ENCODE data around the gene TXNRD1.

Gene TXNRD1

DNA sequence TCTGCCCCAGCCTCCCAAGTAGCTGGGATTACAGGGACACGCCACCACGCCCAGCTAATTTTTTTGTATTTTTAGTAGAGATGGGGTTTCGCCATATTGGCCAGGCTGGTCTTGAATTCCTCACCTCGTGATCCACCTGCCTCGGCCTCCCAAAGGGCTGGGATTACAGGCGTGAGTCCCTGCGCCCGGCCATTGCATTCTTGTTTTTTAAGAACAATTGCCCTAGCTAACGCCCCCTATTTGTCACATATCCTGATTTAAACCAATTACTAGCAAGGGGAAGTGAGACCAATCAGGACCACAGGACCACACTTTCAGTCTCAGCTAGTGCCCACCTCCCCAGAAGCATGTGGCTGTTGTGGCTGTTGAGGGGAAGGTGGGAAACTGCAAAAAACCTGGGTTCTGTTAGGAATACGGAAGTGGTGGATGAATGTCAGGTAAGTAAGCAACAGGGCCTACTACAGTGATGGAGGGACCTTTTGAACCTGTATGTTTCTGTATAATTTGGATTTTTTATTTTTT lies 39.8 kb upstream of the TXNRD1 start:
- Histone ChIP-seq H4K91ac (ENCODE audit: low read depth, low read length) (no peak overlapping the region), H3K4me2 (ENCODE audit: low read length) (no peak overlapping the region), H2BK5ac (ENCODE audit: low read depth, low read length, poor library complexity) (no peak overlapping the region), H3K23ac (ENCODE audit: low read length) (no peak overlapping the region), H4K8ac (ENCODE audit: low read depth, low read length) (no peak overlapping the region), H4K12ac (ENCODE audit: low read depth, low read length) (no peak overlapping the region), H3K14ac (ENCODE audit: low read length) (no peak overlapping the region), H3K36me3 (ENCODE audit: control insufficient read depth in 1 of 2, insufficient read depth in 2 of 2, low read length in 2 of 2) (no peaks in the 10 kb centered on the region), H3K18ac (ENCODE audit: low read length) (no peak overlapping the region), H2AFZ (ENCODE audit: insufficient read depth, low read length, poor library complexity) (no peak overlapping the region), H3K4me3 (ENCODE audit: low read depth, low read length) (no peak overlapping the region), H3K4ac (ENCODE audit: low read depth, low read length) (no peak overlapping the region), H3K27me3 (ENCODE audit: insufficient read depth, low read length) (no peaks in the 10 kb centered on the region), H3K9ac (ENCODE audit: low read length) (no peak overlapping the region), H3K79me1 (ENCODE audit: low read length) (no peaks in the 10 kb centered on the region), H3K79me2 (ENCODE audit: control insufficient read depth, insufficient read depth, low read length, poor library complexity) (no peaks in the 10 kb centered on the region), H2AK5ac (ENCODE audit: low read length) (no peak overlapping the region), H2BK120ac (ENCODE audit: insufficient read depth, low read length, poor library complexity) (no peak overlapping the region), H2BK12ac (ENCODE audit: low read length) (no peak overlapping the region), H3K4me1 (ENCODE audit: control insufficient read depth in 1 of 2, insufficient read depth in 2 of 2, low read length in 2 of 2) (peaks cover 7% of the 10 kb centered on the region in 2 experiments), H3K27ac (ENCODE audit: low read depth, low read length) (no peak overlapping the region), H3K9me3 (ENCODE audit: insufficient read depth, low read depth, low read length) (no peaks in the 10 kb centered on the region)
- DNase-seq: no peak
- WGBS (ENCODE audit: extremely low coverage, insufficient coverage, insufficient read length): no CpG with 5 or more reads among the region's 10 CpGs

DNA sequence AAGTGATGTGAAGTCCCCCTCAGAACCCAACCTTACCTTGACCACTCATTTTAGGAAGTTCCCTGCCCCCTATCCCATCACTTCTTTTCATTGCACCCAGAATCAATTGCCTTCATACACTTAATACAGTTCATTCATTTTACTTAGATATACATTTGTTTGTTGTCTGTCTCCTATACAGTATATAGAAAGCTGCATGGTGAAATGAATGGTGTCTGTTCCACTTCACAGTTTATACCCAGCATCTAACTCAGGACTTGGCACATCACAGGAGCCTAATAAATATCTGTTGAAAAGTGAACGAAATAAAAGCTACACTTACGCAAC lies 38.3 kb upstream of the TXNRD1 start:
- no peak overlapping the region for H4K8ac ChIP-seq (ENCODE audit: low read depth, low read length)
- DNase-seq: no peak
- no peak overlapping the region for H3K4me3 ChIP-seq (ENCODE audit: low read depth, low read length)
- H3K4ac ChIP-seq (ENCODE audit: low read depth, low read length): no peak overlapping the region
- H3K9ac ChIP-seq (ENCODE audit: low read length): no peak overlapping the region
- H2BK120ac ChIP-seq (ENCODE audit: insufficient read depth, low read length, poor library complexity): no peak overlapping the region
- H2AFZ ChIP-seq (ENCODE audit: insufficient read depth, low read length, poor library complexity): no peak overlapping the region
- no peaks in the 10 kb centered on the region for H3K9me3 ChIP-seq (ENCODE audit: insufficient read depth, low read depth, low read length)
- no peak overlapping the region for H2AK5ac ChIP-seq (ENCODE audit: low read length)
- H3K4me1 ChIP-seq (ENCODE audit: control insufficient read depth in 1 of 2, insufficient read depth in 2 of 2, low read length in 2 of 2): peaks cover 7% of the 10 kb centered on the region in 2 experiments
- no CpG with 5 or more reads among the region's 2 CpGs for WGBS (ENCODE audit: extremely low coverage, insufficient coverage, insufficient read length)
- no peak overlapping the region for H4K91ac ChIP-seq (ENCODE audit: low read depth, low read length)
- no peak overlapping the region for H3K14ac ChIP-seq (ENCODE audit: low read length)
- no peaks in the 10 kb centered on the region for H3K27me3 ChIP-seq (ENCODE audit: insufficient read depth, low read length)
- no peak overlapping the region for H2BK5ac ChIP-seq (ENCODE audit: low read depth, low read length, poor library complexity)
- H4K12ac ChIP-seq (ENCODE audit: low read depth, low read length): no peak overlapping the region
- no peaks in the 10 kb centered on the region for H3K79me1 ChIP-seq (ENCODE audit: low read length)
- H3K4me2 ChIP-seq (ENCODE audit: low read length): no peak overlapping the region
- H2BK12ac ChIP-seq (ENCODE audit: low read length): no peak overlapping the region
- no peaks in the 10 kb centered on the region for H3K79me2 ChIP-seq (ENCODE audit: control insufficient read depth, insufficient read depth, low read length, poor library complexity)
- no peak overlapping the region for H3K27ac ChIP-seq (ENCODE audit: low read depth, low read length)
- no peak overlapping the region for H3K23ac ChIP-seq (ENCODE audit: low read length)
- H3K18ac ChIP-seq (ENCODE audit: low read length): no peak overlapping the region
- H3K36me3 ChIP-seq (ENCODE audit: control insufficient read depth in 1 of 2, insufficient read depth in 2 of 2, low read length in 2 of 2): no peaks in the 10 kb centered on the region

DNA sequence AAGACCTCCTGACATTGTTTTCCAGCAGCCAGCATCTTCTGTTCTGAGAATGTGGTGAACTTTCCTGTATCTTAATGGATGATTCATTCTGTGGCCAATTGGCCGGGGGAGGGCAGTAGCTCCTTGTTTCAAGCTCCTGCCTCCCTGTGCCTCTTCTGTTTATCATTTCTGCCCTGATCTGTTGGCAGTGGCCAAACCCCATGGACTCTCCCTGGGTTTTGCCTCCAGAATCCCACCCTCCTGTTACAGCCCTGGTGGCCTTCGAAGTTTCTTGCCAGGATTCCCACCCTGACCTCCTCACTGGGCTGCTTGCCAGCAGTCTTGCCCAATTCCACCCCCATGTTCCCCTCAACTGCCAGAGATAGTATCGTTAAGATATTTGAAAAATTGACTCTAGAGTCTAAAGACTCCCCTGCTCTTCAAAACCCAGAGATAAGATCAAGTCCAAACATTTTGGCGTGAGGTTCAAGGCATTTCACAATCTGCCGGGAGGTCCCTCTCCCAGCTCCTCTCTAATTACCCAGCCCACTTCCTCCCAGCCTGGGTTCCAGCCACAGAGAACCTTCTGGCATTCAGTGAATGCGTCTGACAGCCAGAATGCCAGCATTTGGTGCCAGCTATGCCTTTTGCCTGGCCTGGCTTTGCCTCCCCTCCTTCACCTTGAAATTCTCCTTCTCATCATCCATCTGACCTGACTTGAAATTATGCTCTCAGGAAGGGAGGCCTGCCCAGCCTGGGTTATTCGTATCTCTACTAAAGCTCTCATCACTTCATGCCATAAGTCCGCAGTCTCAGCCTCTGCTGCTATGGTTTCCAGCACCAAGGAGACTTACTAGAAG lies 37.7 kb upstream of the TXNRD1 start:
- no peaks in the 10 kb centered on the region for H3K9me3 ChIP-seq (ENCODE audit: insufficient read depth, low read depth, low read length)
- no peaks in the 10 kb centered on the region for H3K27me3 ChIP-seq (ENCODE audit: insufficient read depth, low read length)
- no peak overlapping the region for H2BK12ac ChIP-seq (ENCODE audit: low read length)
- no peak overlapping the region for H4K12ac ChIP-seq (ENCODE audit: low read depth, low read length)
- H3K4me3 ChIP-seq (ENCODE audit: low read depth, low read length): no peak overlapping the region
- no peak overlapping the region for H2AK5ac ChIP-seq (ENCODE audit: low read length)
- no peaks in the 10 kb centered on the region for H3K79me1 ChIP-seq (ENCODE audit: low read length)
- H3K18ac ChIP-seq (ENCODE audit: low read length): no peak overlapping the region
- no peak overlapping the region for H3K9ac ChIP-seq (ENCODE audit: low read length)
- no peak overlapping the region for H4K8ac ChIP-seq (ENCODE audit: low read depth, low read length)
- no CpG with 5 or more reads among the region's 8 CpGs for WGBS (ENCODE audit: extremely low coverage, insufficient coverage, insufficient read length)
- H3K23ac ChIP-seq (ENCODE audit: low read length): no peak overlapping the region
- no peak overlapping the region for H2BK120ac ChIP-seq (ENCODE audit: insufficient read depth, low read length, poor library complexity)
- no peak overlapping the region for H3K14ac ChIP-seq (ENCODE audit: low read length)
- H3K4me1 ChIP-seq (ENCODE audit: control insufficient read depth in 1 of 2, insufficient read depth in 2 of 2, low read length in 2 of 2): peaks cover 7% of the 10 kb centered on the region in 2 experiments
- H3K36me3 ChIP-seq (ENCODE audit: control insufficient read depth in 1 of 2, insufficient read depth in 2 of 2, low read length in 2 of 2): no peaks in the 10 kb centered on the region
- peak overlapping the region; percentile 20 for H3K27ac ChIP-seq (ENCODE audit: low read depth, low read length)
- no peak overlapping the region for H4K91ac ChIP-seq (ENCODE audit: low read depth, low read length)
- H2BK5ac ChIP-seq (ENCODE audit: low read depth, low read length, poor library complexity): no peak overlapping the region
- no peak overlapping the region for H3K4ac ChIP-seq (ENCODE audit: low read depth, low read length)
- no peak overlapping the region for H2AFZ ChIP-seq (ENCODE audit: insufficient read depth, low read length, poor library complexity)
- no peaks in the 10 kb centered on the region for H3K79me2 ChIP-seq (ENCODE audit: control insufficient read depth, insufficient read depth, low read length, poor library complexity)
- DNase-seq: peak; percentile 91 to 95
- no peak overlapping the region for H3K4me2 ChIP-seq (ENCODE audit: low read length)

DNA sequence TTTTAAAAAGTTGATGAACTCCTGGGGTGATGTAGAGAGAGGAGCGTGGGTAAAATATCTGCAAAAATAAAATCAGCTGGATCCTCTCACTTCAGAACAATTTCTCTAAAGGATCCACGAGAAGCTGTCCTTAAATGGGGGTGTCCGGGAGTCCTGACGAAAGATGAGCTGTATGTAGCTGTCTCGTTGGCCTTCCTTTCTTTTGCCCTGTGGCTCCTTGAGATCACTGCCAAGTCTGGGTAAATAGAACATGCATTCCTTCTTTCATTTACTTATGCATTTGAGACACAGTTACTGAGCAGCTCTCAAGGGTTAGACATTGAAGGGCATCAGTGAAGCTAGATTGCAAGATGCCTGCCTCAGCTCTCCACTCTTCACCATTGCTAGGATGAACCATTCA lies 35.2 kb upstream of the TXNRD1 start:
- Histone ChIP-seq H3K9me3 (ENCODE audit: insufficient read depth, low read depth, low read length) (peaks cover 10% of the 10 kb centered on the region), H2AFZ (ENCODE audit: insufficient read depth, low read length, poor library complexity) (no peak overlapping the region), H2BK12ac (ENCODE audit: low read length) (no peak overlapping the region), H3K23ac (ENCODE audit: low read length) (no peak overlapping the region), H3K4me3 (ENCODE audit: low read depth, low read length) (no peak overlapping the region), H2AK5ac (ENCODE audit: low read length) (no peak overlapping the region), H4K91ac (ENCODE audit: low read depth, low read length) (no peak overlapping the region), H3K27me3 (ENCODE audit: insufficient read depth, low read length) (no peaks in the 10 kb centered on the region), H2BK120ac (ENCODE audit: insufficient read depth, low read length, poor library complexity) (no peak overlapping the region), H3K9ac (ENCODE audit: low read length) (no peak overlapping the region), H4K12ac (ENCODE audit: low read depth, low read length) (no peak overlapping the region), H3K4me2 (ENCODE audit: low read length) (no peak overlapping the region), H3K18ac (ENCODE audit: low read length) (no peak overlapping the region), H3K4ac (ENCODE audit: low read depth, low read length) (no peak overlapping the region), H4K8ac (ENCODE audit: low read depth, low read length) (no peak overlapping the region), H3K79me2 (ENCODE audit: control insufficient read depth, insufficient read depth, low read length, poor library complexity) (no peaks in the 10 kb centered on the region), H3K27ac (ENCODE audit: low read depth, low read length) (no peak overlapping the region), H3K4me1 (ENCODE audit: control insufficient read depth in 1 of 2, insufficient read depth in 2 of 2, low read length in 2 of 2) (peaks cover 7% of the 10 kb centered on the region in 2 experiments), H3K14ac (ENCODE audit: low read length) (no peak overlapping the region), H3K79me1 (ENCODE audit: low read length) (no peaks in the 10 kb centered on the region), H2BK5ac (ENCODE audit: low read depth, low read length, poor library complexity) (no peak overlapping the region), H3K36me3 (ENCODE audit: control insufficient read depth in 1 of 2, insufficient read depth in 2 of 2, low read length in 2 of 2) (no peaks in the 10 kb centered on the region)
- DNase-seq: no peak
- WGBS (ENCODE audit: extremely low coverage, insufficient coverage, insufficient read length): no CpG with 5 or more reads among the region's 5 CpGs

Data from trophoblast cell (in vitro differentiated cells and primary cell).